Measurements from ENCODE around the gene LIPF. TPM values are rescaled to one million over a fixed set of nuclear protein-coding genes. Genes with fewer than 3 reads are reported as not detected.

Gene LIPF
- polyA plus RNA-seq, 1 donor from 2014 or later, result not detected

- Histone ChIP-seq H3K9me2 (ENCODE audit: insufficient read depth, low read length) (no peaks in the 10 kb centered on the region), H3K27me3 (ENCODE audit: insufficient read depth, low read depth, low read length) (no peaks in the 10 kb centered on the region), H3K27ac (ENCODE audit: low read length) (no peak overlapping the region), H3K79me2 (replicated peaks; ENCODE audit: insufficient read depth, low read length) (no peaks in the 10 kb centered on the region), H3K4me2 (ENCODE audit: low read length) (no peak overlapping the region), H3K4me3 (ENCODE audit: low read length) (no peak overlapping the region), H3K9ac (ENCODE audit: low read length) (no peak overlapping the region), H3K36me3 (ENCODE audit: insufficient read depth, low read length) (no peaks in the 10 kb centered on the region), H2AFZ (ENCODE audit: low read depth, low read length) (no peak overlapping the region), H3K9me3 (ENCODE audit: low read length) (no peaks in the 10 kb centered on the region), H3F3A (ENCODE audit: insufficient read depth, low read length, poor library complexity, severe bottlenecking) (no peaks in the 10 kb centered on the region), H4K20me1 (ENCODE audit: insufficient read depth) (no peaks in the 10 kb centered on the region)
- TF ChIP-seq RAD21 (conservative IDR thresholded peaks at IDR 0.05) (no peak), POLR2AphosphoS5 (IDR thresholded peaks at IDR 0.05) (no peak), CTCF (IDR thresholded peaks at IDR 0.05; ENCODE audit: poor library complexity, severe bottlenecking) (no peak), EZH2 (IDR thresholded peaks at IDR 0.05; ENCODE audit: borderline replicate concordance, insufficient read depth, low read length, poor library complexity, severe bottlenecking) (no peak), REST (IDR thresholded peaks at IDR 0.05; ENCODE audit: borderline replicate concordance) (no peak), TAF1 (IDR thresholded peaks at IDR 0.05; ENCODE audit: low read depth) (no peak), MXI1 (conservative IDR thresholded peaks at IDR 0.05; ENCODE audit: poor library complexity, severe bottlenecking) (no peak), EP300 (conservative IDR thresholded peaks at IDR 0.05; ENCODE audit: poor library complexity, severe bottlenecking) (no peak), SMC3 (conservative IDR thresholded peaks at IDR 0.05; ENCODE audit: poor library complexity) (no peak)
Measured at GRCh38 chr10:88725798-88726197, 61.6 kb downstream of the LIPF start.

GRCh38 chr10:88728107-88728763 is 64.0 kb downstream of the LIPF start:
- no peaks in the 10 kb centered on the region for H3K27me3 ChIP-seq (ENCODE audit: insufficient read depth, low read depth, low read length)
- no peaks in the 10 kb centered on the region for H3K79me2 ChIP-seq (replicated peaks; ENCODE audit: insufficient read depth, low read length)
- no peaks in the 10 kb centered on the region for H3K9me2 ChIP-seq (ENCODE audit: insufficient read depth, low read length)
- H3K9ac ChIP-seq (ENCODE audit: low read length), result no peak overlapping the region
- no peaks in the 10 kb centered on the region for H4K20me1 ChIP-seq (ENCODE audit: insufficient read depth)
- H3K4me3 ChIP-seq (ENCODE audit: low read length), result no peak overlapping the region
- no peaks in the 10 kb centered on the region for H3K9me3 ChIP-seq (ENCODE audit: low read length)
- TF ChIP-seq EP300 (conservative IDR thresholded peaks at IDR 0.05; ENCODE audit: poor library complexity, severe bottlenecking), result no peak
- no peak for TF ChIP-seq MXI1 (conservative IDR thresholded peaks at IDR 0.05; ENCODE audit: poor library complexity, severe bottlenecking)
- no peak for TF ChIP-seq SMC3 (conservative IDR thresholded peaks at IDR 0.05; ENCODE audit: poor library complexity)
- no peak for TF ChIP-seq EZH2 (IDR thresholded peaks at IDR 0.05; ENCODE audit: borderline replicate concordance, insufficient read depth, low read length, poor library complexity, severe bottlenecking)
- TF ChIP-seq RAD21 (conservative IDR thresholded peaks at IDR 0.05), result no peak
- no peak for TF ChIP-seq CTCF (IDR thresholded peaks at IDR 0.05; ENCODE audit: poor library complexity, severe bottlenecking)
- TF ChIP-seq POLR2AphosphoS5 (IDR thresholded peaks at IDR 0.05), result no peak
- TF ChIP-seq REST (IDR thresholded peaks at IDR 0.05; ENCODE audit: borderline replicate concordance), result no peak
- TF ChIP-seq TAF1 (IDR thresholded peaks at IDR 0.05; ENCODE audit: low read depth), result no peak
- no peaks in the 10 kb centered on the region for H3F3A ChIP-seq (ENCODE audit: insufficient read depth, low read length, poor library complexity, severe bottlenecking)
- H3K27ac ChIP-seq (ENCODE audit: low read length), result no peak overlapping the region
- H3K36me3 ChIP-seq (ENCODE audit: insufficient read depth, low read length), result no peaks in the 10 kb centered on the region
- no peak overlapping the region for H3K4me2 ChIP-seq (ENCODE audit: low read length)
- H2AFZ ChIP-seq (ENCODE audit: low read depth, low read length), result no peak overlapping the region
